Measurements from ENCODE around the gene ACSS1.

The ACSS1 gene

DNA sequence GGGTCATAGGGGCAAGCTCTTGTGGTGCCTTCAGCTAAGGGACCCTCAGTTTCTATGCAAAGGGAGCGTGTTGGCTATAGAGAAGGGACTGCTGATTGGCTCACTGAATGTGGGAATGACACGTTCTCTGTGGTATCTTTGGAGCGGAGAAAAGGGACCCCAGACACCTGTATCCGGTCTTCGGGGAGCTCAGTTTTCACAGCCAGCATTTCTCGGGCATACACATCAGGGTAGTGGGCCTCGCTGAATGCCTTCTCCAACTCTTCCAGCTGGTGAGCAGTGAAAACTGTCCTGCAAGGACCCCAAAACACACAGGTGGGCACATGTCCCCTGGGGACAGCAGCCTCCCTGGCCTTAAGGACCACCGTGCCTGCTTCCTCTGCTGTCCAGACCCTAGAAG is 20.7 kb upstream of the ACSS1 start:
- no peak for ATAC-seq

DNA sequence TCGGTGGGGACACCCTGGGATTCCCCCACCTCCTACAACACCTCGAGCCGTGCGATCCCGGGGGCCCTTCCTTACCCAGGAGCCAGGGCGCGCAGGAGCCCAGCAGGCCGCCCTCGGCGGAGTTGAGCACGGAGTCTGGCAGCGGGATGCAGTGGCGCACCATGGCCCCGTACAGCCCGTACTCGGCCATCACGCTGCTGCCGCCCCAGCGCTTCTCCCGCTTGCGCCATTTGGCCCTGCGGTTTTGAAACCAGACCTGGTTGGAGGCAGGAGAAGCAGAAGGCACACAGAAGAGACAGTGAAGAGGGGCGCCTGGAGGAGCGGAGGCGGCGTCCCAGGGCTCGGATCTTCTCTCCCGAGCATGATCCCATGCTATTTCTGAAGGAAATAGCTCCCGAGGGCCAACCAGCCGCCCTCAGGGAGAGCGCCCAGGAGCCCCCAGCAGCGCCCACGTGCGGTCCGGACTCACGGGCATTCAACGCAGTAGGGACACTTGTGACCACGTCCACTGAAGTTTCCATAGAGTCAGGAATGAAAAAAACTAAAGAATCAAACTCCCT is 19.8 kb upstream of the ACSS1 start:
- no peak for DNase-seq
- peak; percentile 38 for ATAC-seq

More for the DNA sequence above, 20.7 kb upstream of the ACSS1 start:
- DNase-seq = no peak

DNA sequence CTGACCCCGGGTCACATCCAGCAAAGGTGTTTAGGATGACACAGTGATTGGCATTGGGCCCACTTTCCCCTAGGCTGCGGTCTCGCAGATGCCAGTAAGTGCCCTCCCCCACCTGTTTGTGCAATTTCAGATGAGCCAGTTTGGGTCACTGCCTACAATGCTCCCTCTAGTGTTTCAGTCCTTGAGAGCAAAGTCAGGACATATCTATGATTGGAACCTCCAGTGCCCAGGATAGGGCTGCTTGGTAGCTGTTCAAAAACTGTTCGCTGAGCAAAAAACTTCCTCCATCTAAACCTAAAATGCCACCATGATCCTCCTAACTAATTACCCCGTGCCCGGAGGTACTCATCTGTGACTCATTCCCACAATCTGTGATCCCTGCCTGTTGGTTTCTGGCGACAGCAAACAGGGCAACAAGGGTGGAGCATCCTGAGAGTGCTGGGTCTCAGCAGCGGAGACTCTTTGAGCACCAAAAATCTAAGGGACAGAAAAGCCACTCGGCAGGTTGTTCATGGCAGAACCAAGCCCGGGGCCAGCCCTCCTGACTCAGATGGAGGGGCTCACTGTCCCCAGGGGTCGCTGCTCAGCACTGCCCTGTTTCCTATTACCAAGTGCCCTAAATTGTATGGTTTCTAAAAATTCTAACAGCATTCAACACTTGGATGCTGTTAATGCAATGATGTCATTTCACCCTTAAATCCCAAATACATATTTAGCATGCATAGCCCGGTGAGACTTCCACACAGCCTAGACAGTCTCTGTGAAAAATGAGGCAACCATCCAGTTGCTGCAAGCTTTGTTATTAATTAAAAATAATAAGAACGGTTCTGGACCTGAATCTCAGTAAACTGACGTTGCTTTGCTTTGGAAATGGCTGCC is 19.0 kb upstream of the ACSS1 start:
- DNase-seq = no peak

DNA sequence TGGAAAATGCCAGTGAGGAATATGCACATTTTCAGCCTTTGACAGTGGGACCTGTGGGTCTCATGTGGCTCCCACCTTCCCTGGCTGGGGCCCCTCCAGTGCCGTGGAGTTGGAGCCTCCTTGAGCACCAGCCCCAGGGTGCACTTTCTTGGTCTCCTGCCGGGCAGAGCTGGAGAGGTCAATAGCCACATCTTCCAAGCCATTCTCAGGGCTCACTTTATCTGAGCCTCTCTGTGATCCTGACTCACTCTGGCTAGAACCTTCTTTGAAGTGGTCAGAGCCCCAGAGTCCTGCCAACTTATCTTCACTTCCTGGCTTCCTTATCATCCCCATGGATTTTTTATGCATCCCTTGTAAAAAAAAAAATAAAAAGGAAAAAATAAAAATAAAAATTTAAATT is 18.3 kb upstream of the ACSS1 start:
- no peak for ATAC-seq
- no peak for DNase-seq

More for the DNA sequence above, 19.0 kb upstream of the ACSS1 start:
- ATAC-seq = peak; percentile 50

DNA sequence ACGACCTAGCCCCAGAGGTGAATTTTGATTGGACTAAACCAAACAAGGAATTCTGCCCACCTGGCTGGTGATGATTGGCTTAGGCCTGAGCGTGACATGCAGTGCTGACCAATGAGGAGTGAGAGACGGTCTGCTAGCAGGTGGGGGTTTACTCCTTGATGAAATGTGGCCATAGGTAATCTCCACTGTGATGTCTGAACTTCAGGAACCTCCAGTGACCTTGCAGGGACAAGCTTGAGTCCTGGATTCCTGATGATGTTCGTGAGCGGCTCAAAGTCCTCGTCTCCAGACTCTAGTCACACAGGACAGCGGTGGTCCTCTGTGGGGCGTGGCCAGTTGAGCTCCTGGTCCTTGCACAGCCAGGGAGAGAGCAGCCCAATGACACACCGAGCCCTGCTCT is 15.6 kb upstream of the ACSS1 start:
- DNase-seq = no peak
- no peak for ATAC-seq

DNA sequence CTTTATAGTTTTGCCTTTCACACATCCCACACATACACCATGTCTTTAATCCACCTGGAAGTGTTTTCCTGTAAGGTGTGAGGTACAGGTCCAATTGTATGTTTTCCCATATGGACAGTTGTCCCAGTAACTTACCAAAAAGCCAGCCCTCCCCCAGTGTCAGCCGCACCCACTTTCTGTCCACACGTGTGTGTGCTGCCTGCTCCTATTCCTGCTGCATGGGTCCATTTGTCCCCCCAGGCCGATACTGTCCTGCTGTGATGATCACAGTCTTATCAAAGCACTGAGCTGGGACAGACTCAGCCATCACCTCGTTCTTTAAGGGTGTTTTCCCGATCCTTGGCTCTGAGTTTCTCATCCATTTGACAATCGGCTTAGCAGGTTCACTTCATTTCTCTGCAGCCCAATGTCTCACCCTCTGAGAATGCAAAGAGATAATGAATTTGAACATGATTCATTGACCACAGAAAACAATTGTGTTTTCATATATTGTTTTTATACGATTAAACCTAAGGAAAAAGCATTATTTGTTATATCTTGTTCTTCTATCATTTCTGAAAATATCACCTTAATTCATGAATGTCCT is 14.4 kb upstream of the ACSS1 start:
- DNase-seq = no peak

DNA sequence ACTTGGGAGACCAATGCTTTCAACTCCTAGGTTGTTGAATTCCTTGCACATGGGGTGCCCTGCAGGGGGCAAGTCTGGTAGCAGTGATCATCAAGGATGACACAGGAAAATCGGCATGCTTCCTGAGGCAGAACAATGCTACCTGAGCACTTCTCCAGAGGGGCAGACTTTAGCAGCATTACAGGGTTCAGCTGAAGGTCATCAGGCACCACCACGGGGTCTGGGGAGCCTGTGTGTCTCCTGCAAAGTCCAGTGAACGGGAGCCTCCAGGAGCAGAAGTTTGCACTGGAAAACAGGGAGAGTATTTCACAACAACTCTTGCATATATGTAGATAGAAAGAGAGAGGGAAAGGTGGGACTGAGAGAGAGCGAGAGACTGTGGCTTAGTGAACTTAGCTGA is 13.8 kb upstream of the ACSS1 start:
- DNase-seq (no peak), ATAC-seq (no peak)

More for the DNA sequence above, 14.4 kb upstream of the ACSS1 start:
- ATAC-seq = no peak

DNA sequence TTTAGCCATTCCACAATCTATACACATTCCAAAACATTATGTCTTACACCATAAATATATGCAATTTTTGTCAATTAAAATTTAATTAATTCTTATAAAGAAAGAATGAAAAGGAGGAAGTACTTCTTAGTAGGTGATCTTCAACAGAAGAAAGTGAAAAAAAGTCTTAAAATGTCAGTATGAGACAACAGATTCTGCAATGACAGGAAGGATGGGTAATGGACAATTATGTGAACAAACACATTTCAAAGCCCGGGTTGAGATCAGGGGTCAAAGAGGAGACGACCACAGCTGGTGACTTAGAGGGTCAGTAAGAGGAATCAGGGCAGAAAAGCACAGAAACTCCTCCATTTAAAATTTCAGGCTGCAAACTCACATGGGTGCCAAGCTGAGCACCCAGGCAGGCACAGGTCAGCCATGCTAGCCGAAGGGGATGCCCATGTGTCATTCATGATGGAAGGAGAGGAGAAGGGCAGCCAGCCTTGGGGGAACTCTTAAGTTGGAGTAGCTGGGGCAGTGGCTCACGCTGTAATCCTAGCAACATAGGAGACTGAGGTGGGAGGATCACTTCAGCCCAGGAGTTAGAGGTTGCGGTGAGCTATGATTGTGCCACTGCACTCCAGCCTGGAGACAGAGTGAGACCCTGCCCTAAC is 13.0 kb upstream of the ACSS1 start:
- no peak for DNase-seq
- ATAC-seq = no peak

DNA sequence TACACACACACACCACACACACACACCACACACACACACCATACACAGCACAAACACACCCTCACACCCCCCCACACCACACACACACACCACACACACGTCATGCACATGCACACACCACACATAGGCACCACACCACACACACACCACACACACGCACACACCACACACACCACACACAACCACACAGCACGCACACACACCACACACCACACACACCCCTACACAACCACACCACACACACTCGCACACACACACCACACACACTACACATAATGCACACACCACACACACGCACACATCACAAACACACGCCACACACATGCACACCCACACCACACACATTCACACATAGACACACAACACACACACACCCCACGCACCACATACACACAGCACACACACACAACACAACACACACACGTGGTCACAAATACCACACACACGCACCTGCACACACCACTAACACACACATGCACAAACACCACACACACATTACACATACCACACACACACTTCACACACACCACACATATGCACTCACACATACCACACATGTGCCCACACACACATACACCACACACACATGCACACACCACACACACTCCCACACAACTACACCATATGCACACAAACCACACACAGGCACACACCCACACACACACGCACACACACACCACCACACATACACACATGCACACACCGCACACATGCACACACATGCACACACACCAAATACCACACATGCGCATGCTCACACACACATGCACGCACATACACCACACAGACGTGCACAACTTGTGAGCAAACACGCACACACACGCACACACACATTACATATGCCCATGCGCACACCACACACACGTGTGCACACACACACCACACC is 9.4 kb upstream of the ACSS1 start:
- DNase-seq = no peak
- ATAC-seq = no peak

DNA sequence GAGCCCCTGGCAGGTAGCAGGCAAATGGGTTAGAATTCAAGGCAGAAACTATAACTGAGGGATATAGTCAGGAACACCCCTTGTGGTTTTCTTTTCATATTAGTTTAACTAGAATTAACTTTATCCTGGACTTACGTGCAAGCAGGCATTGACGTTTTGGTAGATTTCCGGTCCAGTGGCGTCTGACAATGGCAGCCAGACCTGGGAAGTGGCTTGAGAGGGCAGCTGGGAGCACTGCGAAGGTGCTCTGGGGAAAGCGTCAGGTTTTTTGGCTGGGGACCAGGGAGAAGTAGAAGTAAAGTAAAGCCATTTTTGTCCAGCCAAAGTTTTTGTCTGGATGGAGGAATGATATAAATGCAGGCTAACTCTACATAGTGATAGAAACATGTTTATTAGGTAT is 8.4 kb upstream of the ACSS1 start:
- DNase-seq (no peak), ATAC-seq (no peak)

DNA sequence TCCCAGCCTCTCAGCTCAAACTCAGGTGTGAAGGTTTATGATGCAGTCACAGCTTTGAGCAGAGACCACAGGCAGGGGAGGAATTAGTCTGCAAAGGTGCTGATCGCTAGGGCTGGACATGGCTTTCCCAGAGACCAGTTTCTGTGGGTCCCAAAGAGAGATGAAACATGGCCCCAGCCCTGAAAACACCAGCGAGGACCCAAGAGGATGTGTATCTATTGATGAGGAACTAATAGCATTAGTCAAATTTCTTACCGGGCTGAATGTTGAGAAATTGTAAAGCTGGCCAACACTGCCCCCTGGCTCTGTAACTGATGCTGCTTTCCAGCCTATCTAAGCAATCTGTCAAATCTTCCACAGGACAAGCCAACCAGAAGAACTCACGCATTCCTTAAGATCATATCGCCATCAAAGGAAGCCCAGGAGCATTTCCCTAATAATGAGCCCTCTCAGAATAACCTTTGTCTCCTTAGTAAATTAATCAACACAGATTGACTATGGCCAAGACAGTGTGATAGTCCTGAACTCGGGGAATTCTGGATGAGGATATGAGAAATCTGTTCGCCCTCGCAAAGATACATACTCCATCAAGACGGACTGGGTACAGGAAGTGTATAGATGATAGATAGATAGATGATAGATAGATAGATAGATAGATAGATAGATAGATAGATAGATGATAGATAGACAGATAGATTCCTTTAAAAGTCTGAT is 7.8 kb upstream of the ACSS1 start:
- DNase-seq (peak; percentile 52), ATAC-seq (peak; percentile 48)

DNA sequence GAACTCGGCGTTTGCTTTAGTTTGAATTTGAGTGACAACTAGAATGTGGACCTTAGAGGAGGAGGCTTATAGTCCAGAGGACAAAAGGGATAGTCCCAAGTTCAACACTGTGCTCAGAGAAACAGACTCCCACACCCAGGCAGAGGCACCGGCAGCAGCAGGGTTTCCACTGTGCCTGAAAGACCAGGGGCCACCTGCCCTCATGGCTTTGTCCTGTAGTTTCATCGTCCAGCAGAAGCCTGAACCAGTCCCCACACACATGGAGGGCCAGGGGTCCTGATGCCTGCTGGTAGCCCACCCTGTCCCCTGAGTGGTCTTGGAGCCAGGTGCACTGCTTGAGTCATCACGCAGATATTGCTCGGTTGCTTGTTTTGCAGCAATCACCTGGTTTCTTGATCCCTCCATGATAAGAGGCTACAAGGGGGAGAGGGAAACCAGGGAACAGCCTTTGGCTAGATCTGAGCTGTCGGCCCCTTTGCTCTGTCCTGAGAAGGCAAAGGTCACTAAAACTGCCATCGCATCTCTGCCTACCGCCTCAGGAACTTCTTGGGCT is 7.2 kb upstream of the ACSS1 start:
- ATAC-seq (no peak), DNase-seq (no peak)

DNA sequence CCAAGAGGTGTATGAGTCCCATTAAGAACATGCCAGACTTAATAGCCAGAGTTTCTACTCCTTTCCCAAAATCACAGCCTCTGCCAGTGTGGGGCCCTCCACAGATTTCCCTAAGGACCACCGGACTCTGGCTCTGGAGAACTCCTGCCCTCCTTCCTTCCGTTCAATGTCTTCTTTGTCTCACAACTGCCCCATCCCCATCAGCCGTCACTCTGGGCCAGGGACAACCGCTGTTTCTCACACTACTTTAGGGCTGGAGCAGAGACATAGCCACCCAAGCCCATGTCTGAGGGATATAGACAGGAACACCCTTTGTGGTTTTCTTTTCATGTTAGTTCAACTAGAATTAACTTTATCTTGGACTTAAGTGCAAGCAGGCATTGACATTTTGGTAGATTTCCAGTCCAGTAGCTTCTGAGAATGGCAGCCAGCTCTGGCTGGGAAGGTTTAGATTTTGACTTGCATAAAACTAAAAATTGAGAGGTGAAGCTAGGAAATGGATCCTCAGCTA is 6.7 kb upstream of the ACSS1 start:
- ATAC-seq (no peak), DNase-seq (no peak)

DNA sequence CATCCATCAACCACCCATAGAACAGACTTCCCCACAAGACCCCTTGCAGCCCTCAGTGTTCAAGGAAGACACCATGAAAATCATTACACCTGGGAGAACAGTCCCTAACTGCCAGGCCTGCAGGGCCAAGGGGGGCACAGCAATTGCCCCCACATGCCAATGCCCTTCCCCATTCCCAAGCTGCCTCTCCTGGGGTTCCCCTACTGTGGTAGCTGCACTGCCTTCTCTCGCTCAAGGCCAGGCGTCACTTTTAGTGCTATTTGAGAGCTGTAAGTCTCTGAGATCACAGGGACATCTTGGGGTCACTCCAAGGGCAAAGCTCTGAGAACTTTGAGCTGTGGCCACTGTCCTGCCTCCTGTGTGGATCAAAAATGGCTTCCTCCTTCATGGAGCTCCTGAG is 6.0 kb upstream of the ACSS1 start:
- ATAC-seq = no peak
- no peak for DNase-seq

DNA sequence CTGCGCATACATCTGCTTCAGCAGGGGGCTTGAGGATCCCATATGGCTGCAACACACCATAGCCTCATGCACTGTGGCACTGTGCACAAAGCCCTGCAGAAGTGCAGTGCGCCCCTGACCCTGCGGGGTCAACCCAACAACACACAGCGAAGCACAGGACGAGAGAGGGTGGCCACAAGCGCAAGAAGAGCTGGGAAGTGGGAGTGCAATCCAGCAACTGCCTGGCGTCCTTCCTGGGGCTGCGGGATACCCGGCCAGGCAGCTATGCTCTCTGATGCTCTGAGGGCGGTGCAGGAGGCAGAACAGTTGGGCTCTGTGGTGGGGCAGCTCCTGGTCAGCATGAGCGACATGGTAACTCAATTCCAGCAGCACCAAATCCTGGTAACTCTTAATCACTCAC is 5.6 kb upstream of the ACSS1 start:
- DNase-seq = no peak
- ATAC-seq = no peak

DNA sequence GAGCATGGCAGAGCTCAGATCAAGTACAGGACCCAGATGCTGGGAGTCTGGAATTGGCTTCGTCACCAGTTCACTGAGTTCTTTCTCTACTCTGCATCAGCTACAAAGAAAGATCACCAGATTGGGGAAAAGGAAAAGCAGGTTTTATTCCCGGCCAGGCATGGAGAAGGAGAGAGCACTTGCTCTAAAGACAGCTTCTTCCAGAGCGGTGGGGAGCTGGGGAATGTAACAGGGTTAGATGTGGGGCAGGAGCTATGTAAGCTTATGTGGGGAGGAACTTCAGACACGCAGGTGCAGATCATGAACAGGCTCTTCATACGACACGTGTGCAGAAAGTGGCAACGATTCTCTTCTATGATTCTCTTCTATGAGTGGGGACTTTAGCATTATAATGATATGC is 4.9 kb upstream of the ACSS1 start:
- DNase-seq = no peak
- no peak for ATAC-seq

DNA sequence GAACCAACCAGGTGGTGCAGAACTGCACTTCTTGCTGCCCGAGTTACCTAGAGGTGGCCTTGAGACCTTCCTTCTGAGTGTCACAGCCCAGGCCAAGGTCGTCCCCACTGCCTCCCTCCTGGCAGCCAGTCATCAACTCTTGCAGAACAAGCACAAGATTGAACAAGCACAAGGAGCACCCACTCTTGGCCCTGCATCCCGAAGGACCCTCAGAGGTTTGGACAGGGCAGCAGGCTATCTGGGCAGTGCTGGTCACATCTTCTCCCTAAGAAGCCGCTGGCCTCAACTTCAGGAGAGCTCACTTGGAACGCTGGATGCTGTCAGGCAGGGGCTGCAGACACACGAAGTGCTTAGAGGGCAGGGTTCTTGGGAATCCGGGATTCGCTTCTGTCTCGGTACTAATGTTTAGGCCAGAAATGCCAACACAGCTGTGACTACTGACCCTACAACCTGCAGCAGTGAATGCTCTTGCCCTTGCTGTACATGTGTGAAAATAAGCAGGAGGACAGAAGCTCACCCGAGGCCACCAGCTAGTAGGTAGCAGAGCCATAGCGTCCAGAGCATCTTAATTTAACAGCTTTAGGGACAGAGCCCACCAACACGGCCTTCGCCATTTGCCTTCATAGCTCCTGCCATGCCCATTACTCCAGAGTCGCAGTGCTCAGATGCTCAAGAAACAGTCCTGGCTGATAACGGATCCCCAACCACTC is 4.0 kb upstream of the ACSS1 start:
- no peak for ATAC-seq
- DNase-seq = no peak

DNA sequence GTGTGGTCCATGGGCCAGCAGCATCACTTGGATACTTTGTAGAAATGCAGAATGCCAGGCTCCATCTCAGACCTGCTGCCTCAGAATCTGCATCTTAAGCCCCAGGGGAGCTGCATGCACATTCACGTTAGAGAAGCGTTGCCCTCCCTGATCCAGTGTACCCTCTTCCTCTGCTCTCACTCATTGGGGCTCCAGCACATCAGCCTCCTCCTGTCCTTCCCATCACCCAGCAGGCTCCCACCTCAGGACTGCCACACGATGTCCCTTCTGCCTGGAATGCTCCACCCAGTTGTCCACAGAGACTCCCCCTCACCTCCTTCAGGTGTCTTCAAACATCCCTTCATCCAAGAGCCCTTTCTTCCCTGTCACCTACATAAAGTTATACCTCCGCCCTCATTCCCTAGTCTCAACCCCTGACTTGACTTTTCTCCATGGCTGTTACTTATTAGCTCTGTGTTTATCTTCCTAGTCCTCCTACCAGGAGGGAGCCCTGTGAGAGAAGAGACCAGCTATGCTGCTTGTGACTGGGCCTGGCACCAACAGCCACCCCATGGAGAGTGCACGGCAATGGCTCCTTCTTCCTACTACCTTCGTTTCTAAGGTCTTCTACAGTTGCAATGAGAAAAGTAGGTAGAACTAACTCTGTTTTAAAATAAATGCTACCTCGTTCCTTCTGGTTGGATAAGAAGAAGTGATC is 3.3 kb upstream of the ACSS1 start:
- no peak for DNase-seq
- no peak for ATAC-seq

DNA sequence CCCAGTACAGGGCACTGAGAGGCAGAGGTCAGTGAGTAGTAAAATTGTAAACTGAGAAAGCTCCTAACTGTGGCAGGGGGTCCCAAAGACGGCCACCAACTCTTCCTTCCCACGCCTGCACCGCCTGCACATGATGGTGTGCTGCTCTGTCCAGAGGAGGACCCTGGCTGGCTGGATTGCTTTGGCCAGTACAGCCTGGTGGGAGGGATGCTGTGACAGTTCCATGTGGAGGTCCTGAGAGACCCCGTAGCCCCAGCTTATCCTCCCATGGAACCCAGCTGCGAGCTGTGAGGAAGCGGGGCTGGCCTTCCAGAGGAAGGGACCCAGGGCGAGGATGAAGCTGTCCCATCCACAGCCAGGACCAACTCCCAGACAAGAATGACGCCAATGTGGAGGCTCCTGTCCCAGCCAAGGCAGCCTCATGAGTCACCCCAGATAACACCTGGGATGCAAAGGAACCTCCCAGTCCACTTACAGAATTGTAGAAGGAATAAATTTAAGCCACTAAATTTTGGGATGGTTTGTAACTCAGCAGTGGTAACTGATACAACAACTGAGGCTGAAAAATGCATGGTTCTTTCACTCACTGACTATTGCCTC is 2.0 kb upstream of the ACSS1 start:
- DNase-seq (no peak), ATAC-seq (no peak)
